Kasumi-1 (cell line): ENCODE data around the gene TOMM34.

Experiments used
- DNase-seq, 2 experiments: peaks; one replicate each; lab custom pipeline; 2025; lab: John Stamatoyannopoulos, UW

TOMM34 gene

DNA sequence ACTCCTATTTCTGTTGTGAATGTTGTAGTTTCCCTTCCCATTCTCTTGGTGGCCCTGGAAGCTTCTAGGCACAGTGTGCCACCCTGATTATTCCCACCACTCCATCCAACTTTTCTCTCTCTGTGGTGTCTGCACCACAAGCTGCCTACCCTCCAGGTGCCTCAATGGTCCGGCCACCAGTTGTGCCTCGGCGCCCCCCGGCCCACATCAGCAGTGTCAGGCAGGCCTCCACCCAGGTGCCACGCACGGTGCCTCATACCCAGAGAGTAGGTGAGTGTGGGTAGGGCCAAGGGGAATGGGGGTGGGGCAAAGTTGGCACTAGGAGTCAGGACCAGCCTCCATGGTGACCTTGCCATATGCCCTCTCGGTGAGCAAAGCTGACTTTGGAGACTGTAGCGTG is 27.3 kb downstream of the TOMM34 start:
- DNase-seq = no peak

DNA sequence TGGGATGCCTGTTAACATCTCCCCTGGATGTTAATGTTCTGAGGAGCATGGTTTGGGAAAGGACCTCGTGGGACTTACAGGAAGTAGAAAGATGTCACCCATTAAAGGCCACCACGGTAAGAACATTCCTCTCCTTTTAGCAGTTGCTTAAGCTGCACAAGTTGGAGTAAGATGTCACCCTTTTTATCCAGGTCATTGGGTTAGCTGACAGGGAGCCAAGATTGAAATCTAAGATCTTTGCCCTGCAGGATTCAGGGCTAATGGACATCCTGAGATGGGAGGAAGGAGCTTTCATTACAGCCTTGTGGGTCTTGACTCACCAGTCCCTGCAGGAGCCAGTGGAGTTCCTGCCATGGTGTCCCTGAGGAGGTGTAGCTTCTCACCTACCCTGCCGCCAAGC is 28.3 kb downstream of the TOMM34 start:
- DNase-seq = no peak

DNA sequence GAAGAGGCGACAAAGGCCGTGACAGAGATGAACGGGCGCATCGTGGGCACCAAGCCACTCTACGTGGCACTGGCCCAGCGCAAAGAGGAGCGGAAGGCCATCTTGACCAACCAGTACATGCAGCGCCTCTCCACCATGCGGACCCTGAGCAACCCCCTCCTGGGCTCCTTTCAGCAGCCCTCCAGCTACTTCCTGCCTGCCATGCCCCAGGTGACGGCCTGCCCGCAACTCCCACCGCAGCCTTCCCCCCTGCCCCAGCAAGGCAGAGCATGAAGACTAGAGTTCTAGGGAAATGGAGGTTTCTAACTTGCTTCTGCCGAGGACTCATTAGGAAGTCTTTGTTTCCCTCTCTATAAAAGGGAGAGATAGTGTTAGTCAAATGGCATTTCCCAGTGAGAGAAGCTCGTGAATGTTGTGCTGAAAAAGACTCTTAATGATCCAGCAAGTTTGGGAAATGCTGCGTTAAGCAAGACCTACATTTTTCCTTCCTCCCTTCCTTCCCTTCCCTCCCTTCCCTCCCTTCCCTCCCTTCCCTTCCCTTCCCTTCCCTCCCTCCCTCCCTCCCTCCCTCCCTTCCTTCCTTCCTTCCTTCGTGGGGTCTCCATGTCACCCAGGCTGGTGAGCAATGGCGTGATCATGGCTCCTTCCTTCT is 29.6 kb downstream of the TOMM34 start:
- DNase-seq = no peak

DNA sequence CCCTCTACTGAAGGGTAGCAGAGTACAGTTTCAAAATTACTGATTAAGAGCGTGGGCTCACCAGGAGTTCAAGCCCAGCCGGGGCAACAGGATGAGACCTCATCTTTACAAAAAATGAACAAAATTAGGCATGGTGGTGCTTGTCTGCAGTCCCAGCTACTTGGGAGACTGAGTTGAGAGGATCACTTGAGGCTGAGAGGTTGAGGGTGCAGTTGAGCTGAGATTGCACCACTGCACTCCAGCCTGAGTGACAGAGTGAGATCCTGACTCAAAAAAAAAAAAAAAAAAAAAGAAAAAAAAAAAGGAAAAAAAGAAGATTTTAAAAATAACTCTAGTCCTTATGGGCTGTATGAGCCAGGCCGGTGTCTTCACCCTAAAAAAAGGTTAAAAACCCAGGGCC is 31.6 kb downstream of the TOMM34 start:
- DNase-seq = no peak

DNA sequence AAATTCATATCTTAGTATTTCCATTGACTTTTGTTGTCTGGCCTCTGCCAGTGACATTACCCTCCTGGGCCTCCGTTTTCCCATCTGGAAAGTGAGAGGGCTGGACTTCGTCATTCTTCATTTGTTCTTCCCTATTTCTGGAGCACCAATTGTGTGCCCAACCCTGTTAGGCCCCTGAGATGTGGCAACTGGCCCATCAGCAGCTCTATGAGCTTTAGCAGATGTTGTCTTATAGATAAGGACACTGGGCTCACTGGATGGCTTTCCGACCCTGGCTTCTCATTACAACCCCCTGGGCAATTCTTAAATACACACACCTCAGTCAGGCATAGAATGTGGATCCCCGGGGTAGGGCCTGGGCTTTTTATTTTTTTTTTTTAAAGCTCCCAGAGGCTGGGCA is 35.7 kb downstream of the TOMM34 start:
- no peak for DNase-seq

DNA sequence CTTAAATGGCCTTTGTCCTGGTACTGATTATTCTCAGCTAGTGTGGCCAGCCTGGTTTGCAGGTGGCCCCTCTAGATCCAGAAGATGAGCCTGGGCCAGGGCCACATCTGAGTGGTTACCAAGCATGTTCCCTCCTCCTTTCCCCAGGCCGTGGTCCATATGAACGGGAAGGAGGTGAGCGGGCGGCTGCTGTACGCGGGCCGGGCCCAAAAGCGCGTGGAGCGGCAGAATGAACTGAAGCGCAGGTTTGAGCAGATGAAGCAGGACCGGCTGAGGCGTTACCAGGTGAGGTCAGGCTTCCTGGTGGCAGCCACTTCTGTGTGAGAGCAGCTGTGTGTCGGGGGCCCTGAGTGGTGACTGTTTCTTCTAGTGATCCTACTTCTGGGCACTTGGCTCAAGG is 38.8 kb downstream of the TOMM34 start:
- DNase-seq = no peak

DNA sequence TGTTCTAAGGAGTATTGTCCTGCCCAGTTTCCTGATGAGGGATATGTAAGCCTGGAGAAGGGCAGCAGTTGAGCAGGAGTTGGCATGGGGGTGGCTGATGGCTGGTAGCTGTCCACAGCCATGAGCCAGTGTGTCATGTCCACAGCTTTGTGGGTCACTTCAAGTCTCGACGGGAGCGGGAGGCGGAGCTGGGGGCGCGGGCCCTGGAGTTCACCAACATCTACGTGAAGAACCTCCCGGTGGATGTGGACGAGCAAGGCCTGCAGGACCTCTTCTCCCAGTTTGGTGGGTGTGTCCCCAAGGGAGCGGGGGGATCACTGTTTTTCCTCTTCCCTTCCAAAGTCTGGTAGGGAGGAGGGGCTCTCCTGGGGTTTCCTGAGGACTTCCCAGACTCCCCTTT is 41.4 kb downstream of the TOMM34 start:
- DNase-seq = no peak

DNA sequence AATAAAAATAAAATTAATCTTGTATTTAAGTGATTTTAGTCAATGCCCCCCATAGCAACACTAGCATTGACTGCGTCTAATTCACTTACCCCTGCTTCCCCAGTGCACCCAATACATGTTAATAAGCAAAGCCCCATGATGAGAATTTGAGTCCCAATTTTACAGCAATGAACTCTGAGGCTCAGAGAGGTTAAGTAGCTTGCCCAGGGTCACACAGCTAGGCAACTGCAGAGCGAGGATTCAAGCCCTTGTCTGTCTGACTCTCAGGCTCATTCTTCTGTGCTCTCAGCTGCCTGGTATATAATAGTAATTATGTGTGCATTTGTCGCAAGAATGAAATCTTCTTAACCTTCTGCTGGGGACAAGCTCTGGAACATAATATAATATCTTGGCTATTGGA is 41.9 kb downstream of the TOMM34 start:
- DNase-seq = no peak

DNA sequence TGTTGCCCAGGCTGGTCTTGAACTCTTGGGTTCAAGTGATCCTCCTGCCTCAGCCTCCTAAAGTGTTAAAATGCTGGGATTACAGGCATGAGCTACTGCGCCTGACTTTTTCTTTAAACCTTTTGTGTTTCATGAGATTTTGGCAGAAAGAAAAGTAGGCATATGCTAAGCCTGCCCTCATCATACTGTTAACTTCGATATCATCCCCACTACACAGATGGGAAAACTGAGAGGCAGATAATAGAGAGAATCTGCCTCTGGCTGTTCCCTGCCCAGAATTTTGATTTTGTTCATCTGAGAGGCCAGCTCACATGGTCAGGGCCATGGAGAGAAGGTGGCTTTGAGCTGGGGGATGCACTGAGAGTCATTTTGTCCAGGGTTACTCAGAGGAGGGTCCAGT is 42.8 kb downstream of the TOMM34 start:
- no peak for DNase-seq

DNA sequence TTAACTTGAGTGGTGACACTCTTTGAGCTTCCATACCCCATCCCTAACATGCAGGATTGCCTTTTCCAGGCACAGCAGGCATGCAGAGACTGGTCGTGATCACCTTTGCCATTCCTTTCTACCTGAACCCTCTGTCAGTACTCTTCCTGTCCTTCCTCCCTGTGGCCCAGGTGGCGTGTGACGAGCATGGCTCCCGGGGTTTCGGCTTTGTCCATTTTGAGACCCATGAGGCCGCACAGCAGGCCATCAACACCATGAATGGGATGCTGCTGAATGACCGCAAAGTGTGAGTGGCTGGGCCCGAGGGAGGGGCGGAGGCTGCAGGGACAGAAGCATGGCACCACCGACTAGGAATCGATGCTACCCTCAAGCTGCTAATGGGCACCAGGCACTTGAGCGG is 43.6 kb downstream of the TOMM34 start:
- DNase-seq = no peak

DNA sequence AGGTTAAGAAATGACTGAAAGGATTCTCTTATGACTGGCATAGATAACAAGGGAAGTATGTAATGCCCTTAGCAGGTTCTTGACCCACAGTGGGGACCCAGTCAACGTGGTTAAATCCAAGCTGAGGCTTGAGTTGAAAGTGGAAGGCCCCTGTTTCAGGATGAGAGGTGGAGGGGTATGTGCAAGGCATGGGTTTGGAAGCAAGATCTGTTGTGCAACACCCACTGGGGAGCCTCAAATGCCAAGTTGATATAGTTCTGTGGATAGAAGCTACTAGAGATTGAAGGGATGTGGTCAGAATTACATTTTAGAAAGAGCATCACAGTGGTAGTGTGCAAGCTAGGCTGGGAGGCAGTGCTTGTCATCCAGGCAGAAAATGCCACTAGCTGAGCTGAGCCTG is 45.3 kb downstream of the TOMM34 start:
- DNase-seq = no peak

DNA sequence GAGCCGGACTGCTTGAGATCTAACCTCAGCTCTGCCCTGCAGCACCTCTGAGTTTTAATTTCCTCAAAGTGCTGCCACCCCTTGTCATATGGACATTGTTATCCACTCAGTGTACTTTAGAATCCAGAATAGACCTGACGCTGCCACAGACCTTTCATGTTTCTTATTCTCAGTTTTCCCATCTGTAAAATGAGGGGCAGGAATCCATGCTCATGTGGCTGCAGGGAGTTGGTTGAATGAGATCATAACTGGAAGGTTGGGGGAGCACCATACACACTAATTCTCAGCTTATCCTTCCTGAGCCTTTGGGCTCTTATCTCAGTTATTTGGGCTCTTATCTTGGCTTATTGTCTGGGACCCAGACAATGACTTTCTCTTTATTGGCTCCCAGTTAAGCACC is 48.0 kb downstream of the TOMM34 start:
- DNase-seq = no peak

DNA sequence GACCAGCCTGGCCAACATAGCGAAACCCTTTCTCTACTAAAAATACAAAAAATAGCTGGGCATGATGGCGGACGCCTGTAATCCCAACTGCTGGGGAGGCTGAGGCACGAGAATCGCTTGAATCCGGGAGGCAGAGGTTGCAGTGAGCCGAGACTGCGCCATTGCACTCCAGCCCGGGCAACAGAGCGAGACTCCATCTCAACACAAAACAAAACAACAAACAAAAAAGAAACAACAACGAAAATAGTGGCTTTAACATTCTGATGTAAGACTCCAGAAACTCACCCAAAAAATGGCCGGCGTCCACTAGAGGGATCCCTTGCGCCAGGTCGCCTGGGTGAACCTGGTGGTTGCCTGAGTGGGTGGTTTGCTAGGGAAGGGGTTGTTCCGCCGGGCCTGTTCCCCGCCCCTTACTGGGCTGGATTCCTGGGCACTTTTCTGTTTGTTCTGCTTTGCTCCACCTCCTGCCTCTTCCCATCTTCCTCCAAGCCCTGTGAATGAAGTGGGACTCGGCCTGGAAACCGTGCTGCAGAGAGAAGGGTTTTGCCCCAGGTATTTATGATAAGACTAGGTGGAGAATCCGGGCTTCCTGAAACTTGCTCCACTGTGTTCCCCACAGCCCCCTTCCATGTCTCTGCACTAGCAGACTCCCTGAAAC is 48.8 kb downstream of the TOMM34 start:
- peak; percentile 55 to 56 for DNase-seq

DNA sequence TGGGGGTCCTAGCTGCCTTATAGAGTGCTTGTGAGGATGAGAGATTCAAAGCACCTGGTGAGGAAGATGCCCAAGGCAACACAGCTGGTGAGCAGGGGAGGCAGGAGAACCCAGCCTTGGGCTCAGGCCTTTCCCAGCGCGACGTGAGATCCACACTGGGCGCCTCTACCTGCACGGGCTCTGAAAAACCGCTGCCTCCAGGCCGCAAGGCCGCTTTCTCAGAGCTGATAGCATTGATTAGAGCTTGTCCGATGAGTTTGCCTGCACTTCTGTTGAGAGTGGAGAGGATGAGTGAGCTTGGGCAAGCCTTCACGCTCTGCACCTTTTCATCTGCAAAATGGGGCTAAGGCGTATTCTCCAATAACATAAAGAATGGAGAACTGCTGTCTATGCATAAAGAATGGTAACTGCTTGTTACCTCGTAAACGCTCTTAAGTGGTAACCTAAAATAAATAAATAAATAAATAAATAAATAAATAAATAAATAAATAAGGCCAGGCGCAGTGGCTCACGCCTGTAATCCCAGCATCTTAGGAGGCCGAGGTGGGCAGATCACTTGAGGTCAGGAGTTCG is 49.4 kb downstream of the TOMM34 start:
- DNase-seq = no peak

DNA sequence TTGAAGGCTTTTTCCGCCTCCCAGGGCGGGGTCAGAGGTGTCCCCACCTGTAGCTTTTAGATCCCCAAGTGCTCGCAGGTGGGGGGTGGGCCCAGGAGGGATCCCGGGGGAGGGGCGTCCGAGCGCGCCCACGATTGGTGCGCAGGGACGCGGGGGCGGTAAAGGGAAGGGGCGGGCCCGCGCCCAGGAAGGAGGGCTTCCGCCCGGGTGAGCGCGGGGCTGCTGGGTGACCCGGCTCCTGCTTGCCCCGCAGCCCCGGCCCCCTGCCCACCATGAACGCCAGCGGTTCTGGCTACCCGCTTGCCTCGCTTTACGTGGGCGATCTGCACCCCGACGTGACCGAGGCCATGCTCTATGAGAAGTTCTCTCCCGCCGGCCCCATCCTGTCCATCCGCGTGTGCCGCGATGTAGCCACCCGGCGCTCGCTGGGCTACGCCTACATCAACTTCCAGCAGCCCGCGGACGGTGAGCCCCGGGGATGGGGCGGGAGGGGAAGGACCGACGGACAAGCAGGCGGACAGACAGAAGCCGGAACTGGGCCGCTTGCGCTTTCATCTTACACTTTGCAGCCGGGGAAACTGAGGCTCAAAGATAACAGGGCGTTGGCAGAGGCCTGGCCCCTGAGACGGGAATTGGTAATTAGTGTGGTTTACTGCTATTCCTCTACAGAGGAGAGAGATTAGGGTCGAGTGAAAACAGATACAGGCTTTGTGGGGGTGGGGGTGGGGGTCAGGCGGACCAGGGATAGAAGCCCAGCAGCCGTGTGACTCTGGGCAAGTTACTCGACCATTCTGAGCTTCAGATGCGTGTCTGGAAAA is 50.1 kb downstream of the TOMM34 start, which contains the start of gene PABPC1L:
TSS of gene PABPC1L (plus strand) at position 189 of the 818 bp plus-strand sequence. CDS start at position 273, 84 bp downstream.
- DNase-seq = peak; percentile 57 to 75

DNA sequence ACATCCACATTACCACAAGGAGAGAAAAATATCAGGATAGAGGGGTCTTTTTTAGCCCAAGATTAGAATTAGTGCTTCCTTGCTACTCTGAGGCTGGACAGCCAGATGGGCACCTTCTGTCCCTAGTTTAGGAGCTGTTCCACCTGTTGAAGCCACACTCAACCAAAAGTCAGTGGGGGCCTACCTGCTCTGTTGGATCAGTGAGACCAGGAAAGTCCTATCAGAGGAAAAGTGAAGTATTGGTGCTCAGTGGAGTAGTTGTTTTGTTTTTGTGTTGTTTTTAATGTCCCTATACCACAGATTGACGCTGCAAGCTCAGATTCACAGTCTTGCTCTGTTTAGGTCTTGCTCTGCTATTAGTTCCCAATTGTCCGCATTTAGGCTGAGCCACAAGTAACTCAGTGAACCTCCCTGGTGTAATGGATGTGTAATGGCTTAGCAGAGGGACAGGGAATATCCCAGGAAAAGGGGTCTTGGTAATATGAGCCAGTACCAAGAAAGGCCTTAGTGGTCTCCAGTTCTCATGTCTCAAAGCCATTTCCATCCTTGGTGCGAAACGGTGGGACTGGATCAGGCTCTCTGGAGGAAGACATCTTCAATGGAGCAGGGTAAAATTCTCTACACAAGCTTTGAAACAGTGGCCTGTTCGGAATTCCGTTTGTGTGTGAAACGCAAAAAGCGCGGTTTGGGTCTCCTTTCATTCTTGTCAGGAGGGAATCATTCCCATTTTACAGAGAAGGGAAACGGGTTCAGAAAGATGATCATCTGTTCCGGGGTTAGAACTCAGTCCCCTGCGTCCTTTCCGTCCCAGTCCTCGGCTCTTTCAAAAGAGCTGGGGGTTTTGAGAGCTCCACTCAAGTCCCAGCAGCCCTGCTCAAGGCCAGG is 51.0 kb downstream of the TOMM34 start:
- DNase-seq = peak; percentile 57 to 75

DNA sequence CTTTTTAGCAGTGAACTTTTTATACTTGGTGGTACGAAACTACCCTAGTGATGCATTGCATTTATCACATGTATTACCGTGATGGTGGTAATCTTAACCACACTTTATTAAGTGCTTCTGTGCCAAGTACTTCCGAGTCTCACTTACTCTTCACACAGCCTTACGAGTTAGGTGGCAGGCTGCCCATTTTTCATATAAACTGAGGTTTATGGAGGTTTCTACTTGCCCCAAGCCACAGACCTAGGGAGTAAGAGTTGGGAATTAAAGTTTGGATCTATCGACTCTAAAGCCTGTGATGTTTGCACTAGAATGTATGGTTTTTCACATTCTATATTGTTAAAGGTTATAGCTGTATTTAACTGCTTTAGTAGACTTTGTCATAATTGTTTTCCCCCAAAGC is 55.8 kb downstream of the TOMM34 start:
- no peak for DNase-seq

DNA sequence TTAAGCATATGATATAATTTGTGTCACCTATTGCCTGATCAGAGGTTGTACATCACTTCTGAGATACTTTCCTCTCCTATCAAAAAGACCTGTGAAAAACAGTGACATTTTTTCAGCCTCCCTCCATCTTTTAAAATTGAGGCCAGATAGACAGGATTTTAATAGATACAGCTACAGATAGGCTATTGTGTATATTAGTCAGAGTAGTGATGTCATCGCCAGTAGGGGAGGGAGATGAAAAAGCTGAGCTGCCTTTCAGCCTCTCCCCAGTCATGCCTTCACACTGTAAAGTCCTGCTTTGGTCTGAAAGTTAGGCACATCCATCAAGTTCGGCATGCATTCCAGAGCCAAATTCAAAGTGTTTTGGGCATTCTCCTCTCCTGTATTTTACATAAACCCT is 58.2 kb downstream of the TOMM34 start:
- DNase-seq = no peak

DNA sequence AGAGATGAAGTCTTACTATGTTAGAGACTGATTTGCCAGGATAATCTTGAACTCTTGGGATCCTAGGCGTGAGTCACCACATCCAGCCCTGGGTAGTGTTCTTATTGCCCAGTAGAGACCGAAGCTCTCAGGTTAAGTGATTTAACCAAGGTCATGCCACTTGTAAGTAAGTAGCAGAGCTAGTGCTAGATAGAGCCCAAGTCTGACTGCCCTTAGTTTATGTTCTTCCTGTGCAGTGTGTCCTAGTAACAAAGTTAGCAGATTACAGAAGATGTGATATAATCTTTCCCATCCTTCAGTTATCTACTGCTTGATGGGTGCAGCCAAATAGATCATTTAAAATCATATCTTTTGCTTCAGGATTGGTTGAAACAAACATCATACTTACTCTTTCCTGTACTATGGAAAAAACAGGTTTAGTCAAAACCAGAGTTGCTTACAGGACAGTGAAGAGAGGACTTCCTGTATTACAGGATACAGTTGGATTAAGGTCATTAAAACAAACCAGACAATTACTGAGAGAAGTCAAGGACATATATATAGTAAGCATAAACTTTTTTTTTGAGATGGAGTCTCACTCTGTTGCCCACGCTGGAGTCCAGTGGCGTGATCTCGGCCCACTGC is 59.9 kb downstream of the TOMM34 start:
- no peak for DNase-seq

DNA sequence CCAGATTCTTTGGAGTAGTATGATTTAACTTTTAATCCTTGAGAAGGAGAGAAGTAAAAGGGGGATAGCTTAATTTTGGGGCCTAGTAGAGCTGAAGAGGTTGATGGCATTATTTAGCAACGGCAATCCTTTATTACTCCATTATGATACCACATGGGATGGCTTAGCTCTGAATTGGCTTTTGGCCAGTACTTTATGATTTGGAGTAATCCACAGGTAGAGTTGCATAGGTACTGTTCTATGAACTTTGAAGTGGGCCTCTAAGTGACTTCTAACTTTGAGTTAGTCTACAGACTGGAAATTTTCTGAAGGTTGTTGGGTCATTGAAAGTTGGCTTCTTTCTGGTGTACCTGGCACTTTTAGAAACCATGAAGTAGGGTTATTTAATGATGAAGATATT is 63.1 kb downstream of the TOMM34 start:
- DNase-seq = no peak

DNA sequence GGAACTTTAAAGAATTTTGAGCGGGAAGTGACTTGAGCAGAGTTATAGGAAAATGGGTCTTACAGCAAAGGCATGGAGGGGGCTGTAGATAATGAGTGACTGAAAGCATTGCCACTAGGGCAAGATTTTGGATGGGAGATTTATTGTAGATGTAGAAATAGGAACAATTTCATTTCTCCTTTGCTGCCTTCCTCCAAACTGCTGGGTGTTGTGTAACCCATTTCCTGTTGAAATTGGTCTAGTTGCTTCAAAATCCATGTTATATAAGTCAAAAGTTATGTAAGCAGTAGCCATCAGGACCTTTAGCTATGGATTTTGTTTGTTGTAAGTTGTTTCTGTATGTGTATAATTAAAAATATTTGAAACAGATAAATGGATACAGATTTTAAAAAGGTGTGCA is 63.6 kb downstream of the TOMM34 start:
- DNase-seq = peak; percentile 69 to 75
